H9 (cell line): ENCODE measurements around the gene STIMATE. TPM values are rescaled to one million over a fixed set of nuclear protein-coding genes. Genes with fewer than 3 reads are reported as not detected.

Source experiments
- DNase-seq: peaks from one replicate; pipeline ENCODE4 v3.0.0-alpha.2; 2017
- H2AFZ ChIP-seq: one replicate; pipeline ENCODE4 v1.6.1; 2013; ENCODE audit warnings: mild to moderate bottlenecking, low read length, control low read depth, moderate library complexity
- H2AK5ac ChIP-seq: 2 replicates; pipeline ENCODE4 v1.6.1; 2013; ENCODE audit warnings: low read length, control low read depth, mixed read lengths; ENCODE audit not compliant: insufficient read length
- H2BK120ac ChIP-seq: one replicate; pipeline ENCODE4 v1.6.1; 2013; ENCODE audit warnings: low read depth, mild to moderate bottlenecking, low read length, control low read depth, inconsistent platforms; ENCODE audit not compliant: poor library complexity, severe bottlenecking
- H2BK12ac ChIP-seq: 2 replicates; pipeline ENCODE4 v1.6.1; 2013; ENCODE audit warnings: low read length, control low read depth, mixed read lengths, low read depth; ENCODE audit not compliant: insufficient read length
- H2BK15ac ChIP-seq: 2 replicates; pipeline ENCODE4 v1.6.1; 2013; ENCODE audit warnings: low read depth, low read length, control low read depth
- H2BK20ac ChIP-seq: one replicate; pipeline ENCODE4 v1.6.1; 2013; ENCODE audit warnings: low read depth, mild to moderate bottlenecking, low read length, control low read depth, inconsistent platforms; ENCODE audit not compliant: poor library complexity, severe bottlenecking
- H2BK5ac ChIP-seq: 2 replicates; pipeline ENCODE4 v1.6.1; 2013; ENCODE audit warnings: low read length, control low read depth, mixed read lengths; ENCODE audit not compliant: insufficient read length
- H3K14ac ChIP-seq: 2 replicates; pipeline ENCODE4 v1.6.1; 2013; ENCODE audit warnings: low read length, control low read depth; ENCODE audit not compliant: insufficient read depth
- H3K18ac ChIP-seq: 2 replicates; pipeline ENCODE4 v1.6.1; 2013; ENCODE audit warnings: low read depth, mild to moderate bottlenecking, mixed read lengths, low read length, control low read depth; ENCODE audit not compliant: insufficient read length
- H3K23ac ChIP-seq: 2 replicates; pipeline ENCODE4 v1.6.1; 2013; ENCODE audit warnings: low read length, control low read depth, mixed read lengths, low read depth; ENCODE audit not compliant: insufficient read length
- H3K23me2 ChIP-seq: 2 replicates; pipeline ENCODE4 v1.6.1; 2013; ENCODE audit warnings: low read depth, mild to moderate bottlenecking, mixed read lengths, low read length, control low read depth; ENCODE audit not compliant: insufficient read length, poor library complexity, severe bottlenecking
- H3K27ac ChIP-seq: 2 replicates; pipeline ENCODE4 v1.5.1; 2013; ENCODE audit warnings: low read length, control low read depth, mixed read lengths, low read depth; ENCODE audit not compliant: insufficient read length
- H3K27me3 ChIP-seq: 2 replicates; pipeline ENCODE4 v1.6.1; 2013; ENCODE audit warnings: low read length, control low read depth, inconsistent platforms; ENCODE audit not compliant: insufficient read depth
- H3K4ac ChIP-seq: 2 replicates; pipeline ENCODE4 v1.6.1; 2013; ENCODE audit warnings: low read depth, mild to moderate bottlenecking, control low read depth, inconsistent platforms, low read length, moderate library complexity
- H3K4me1 ChIP-seq: 2 replicates; pipeline ENCODE4 v1.6.1; 2013; ENCODE audit warnings: low read length, control low read depth, inconsistent platforms; ENCODE audit not compliant: insufficient read depth
- H3K4me2 ChIP-seq: 2 replicates; pipeline ENCODE4 v1.6.1; 2013; ENCODE audit warnings: low read length, control low read depth, mixed read lengths; ENCODE audit not compliant: insufficient read length, insufficient read depth
- H3K56ac ChIP-seq: 2 replicates; pipeline ENCODE4 v1.6.1; 2013; ENCODE audit warnings: low read depth, mild to moderate bottlenecking, mixed read lengths, low read length, control low read depth; ENCODE audit not compliant: insufficient read length
- H3K79me1 ChIP-seq: 2 replicates; pipeline ENCODE4 v1.6.1; 2013; ENCODE audit warnings: low read depth, mild to moderate bottlenecking, moderate library complexity, low read length, control low read depth, inconsistent platforms; ENCODE audit not compliant: insufficient read depth, poor library complexity, severe bottlenecking
- H3K79me2 ChIP-seq: 2 replicates; pipeline ENCODE4 v1.6.1; 2013; ENCODE audit warnings: low read length, control low read depth, inconsistent platforms; ENCODE audit not compliant: insufficient read depth
- H3K9ac ChIP-seq: 2 replicates; pipeline ENCODE4 v1.6.1; 2013; ENCODE audit warnings: low read length, control low read depth, mixed read lengths; ENCODE audit not compliant: insufficient read length; ENCODE audit errors: extremely low read depth
- H3K9me3 ChIP-seq: one replicate; pipeline ENCODE4 v1.6.1; 2013; ENCODE audit warnings: low read depth, low read length, inconsistent platforms; ENCODE audit not compliant: control insufficient read depth
- H3T11ph ChIP-seq: one replicate; pipeline ENCODE4 v1.6.1; 2013; ENCODE audit warnings: mild to moderate bottlenecking, low read length, control low read depth, inconsistent platforms
- H4K20me1 ChIP-seq: one replicate; pipeline ENCODE4 v1.6.1; 2013; ENCODE audit not compliant: control insufficient read depth, insufficient read length, insufficient read depth
- H4K5ac ChIP-seq: 2 replicates; pipeline ENCODE4 v1.6.1; 2013; ENCODE audit warnings: low read depth, mild to moderate bottlenecking, mixed read lengths, low read length, control low read depth; ENCODE audit not compliant: insufficient read length
- H4K8ac ChIP-seq: replicated peaks from 2 replicates; pipeline ENCODE4 v1.6.1; 2013; ENCODE audit warnings: low read length, control low read depth, mixed read lengths, low read depth; ENCODE audit not compliant: insufficient read length
- H4K91ac ChIP-seq: 2 replicates; pipeline ENCODE4 v1.6.1; 2013; ENCODE audit warnings: low read depth, mild to moderate bottlenecking, moderate library complexity, mixed read lengths, low read length, control low read depth; ENCODE audit not compliant: insufficient read length
- H3K27ac Mint-ChIP-seq, 3 experiments: 2 replicates in 2 of 3; 3 replicates in 1 of 3; pipeline ENCODE4 v1.8.0; 2020 to 2021; ENCODE audit warnings: mixed read lengths in 3 of 3, mild to moderate bottlenecking in 1 of 3, moderate library complexity in 1 of 3
- H3K27me3 Mint-ChIP-seq: 2 replicates; pipeline ENCODE4 v1.8.0; 2021; ENCODE audit warnings: low read depth, mild to moderate bottlenecking, moderate library complexity, mixed read lengths
- H3K36me3 Mint-ChIP-seq, 3 experiments: 2 replicates in 2 of 3; 3 replicates in 1 of 3; pipeline ENCODE4 v1.8.0; 2020 to 2021; ENCODE audit warnings: low read depth in 3 of 3, mixed read lengths in 3 of 3; ENCODE audit not compliant: insufficient read depth in 1 of 3
- H3K4me1 Mint-ChIP-seq, 2 experiments: 2 replicates each; pipeline ENCODE4 v1.8.0; 2020; ENCODE audit warnings: mixed read lengths in 2 of 2
- H3K4me3 Mint-ChIP-seq, 2 experiments: 2 replicates in 1 of 2; 3 replicates in 1 of 2; pipeline ENCODE4 v1.8.0; 2020 to 2021; ENCODE audit warnings: mild to moderate bottlenecking in 2 of 2, mixed read lengths in 2 of 2, moderate library complexity in 1 of 2
- H3K9me3 Mint-ChIP-seq, 2 experiments: 2 replicates in 1 of 2; 3 replicates in 1 of 2; pipeline ENCODE4 v1.8.0; 2020; ENCODE audit warnings: mild to moderate bottlenecking in 2 of 2, mixed read lengths in 2 of 2, moderate library complexity in 1 of 2
- CTCF ChIP-seq: fragments of 200-600 bp; sonication (generic); conservative IDR thresholded peaks from 3 replicates; pipeline ENCODE4 v1.8.0; 2021; ENCODE audit warnings: antibody characterized with exemption, mild to moderate bottlenecking
- WGBS: extraction: QIAGEN DNeasy Blood & Tissue Kit; methylation state at CpG from one replicate; pipeline ENCODE4 v1.1.7; 2013; ENCODE audit warnings: missing lambda C conversion rate, low lambda C conversion rate, mixed read lengths; ENCODE audit not compliant: insufficient read length; ENCODE audit errors: extremely low coverage; 5-methylcytosine and 5-hydroxymethylcytosine counted together
- total RNA-seq: library from RNA; stranded (reverse); gene quantifications from 2 replicates; pipeline ENCODE4 v1.2.1, GENCODE V29; 2021

Gene STIMATE
- total RNA-seq, 1 experiment from 2014 or later: 25.6 TPM

- Histone ChIP-seq H2BK15ac (no peak overlapping the region), H2AFZ (no peak overlapping the region), H3K27me3 (no peaks in the 10 kb centered on the region), H2BK5ac (no peak overlapping the region), H3K9ac (no peak overlapping the region), H3K27ac (no peak overlapping the region), H4K5ac (no peak overlapping the region), H3K4me1 (no peaks in the 10 kb centered on the region; the same call in 1 of the 2 replicates), H4K91ac (no peak overlapping the region), H3K23ac (no peak overlapping the region), H2AK5ac (no peak overlapping the region), H3K14ac (no peak overlapping the region), H2BK20ac (no peak overlapping the region), H3T11ph (no peak overlapping the region), H3K18ac (no peak overlapping the region), H2BK12ac (no peak overlapping the region), H3K4me2 (no peak overlapping the region), H2BK120ac (no peak overlapping the region), H3K79me2 (peaks cover 3% of the 10 kb centered on the region; the same call in 1 of the 2 replicates), H4K8ac (no peak overlapping the region), H3K4ac (no peak overlapping the region), H4K20me1 (no peaks in the 10 kb centered on the region), H3K9me3 (no peaks in the 10 kb centered on the region), H3K79me1 (no peaks in the 10 kb centered on the region), H3K23me2 (no peaks in the 10 kb centered on the region), H3K56ac (no peak overlapping the region)
- DNase-seq: no peak
- Mint-ChIP-seq H3K9me3 (no peaks in the 10 kb centered on the region), H3K27ac (no peak overlapping the region; a peak in 2 of 7 replicates), H3K4me3 (no peak overlapping the region), H3K4me1 (peaks cover 18 to 24% of the 10 kb centered on the region in 2 experiments), H3K36me3 (no peaks in the 10 kb centered on the region), H3K27me3 (no peaks in the 10 kb centered on the region)
- no CpG with 5 or more reads among the region's 9 CpGs for WGBS
- TF ChIP-seq CTCF: no peak
Measured at GRCh38 chr3:52871761-52872160, 25.6 kb downstream of the STIMATE start.
